Measurements from ENCODE around the gene C4orf36.

Gene C4orf36

DNA sequence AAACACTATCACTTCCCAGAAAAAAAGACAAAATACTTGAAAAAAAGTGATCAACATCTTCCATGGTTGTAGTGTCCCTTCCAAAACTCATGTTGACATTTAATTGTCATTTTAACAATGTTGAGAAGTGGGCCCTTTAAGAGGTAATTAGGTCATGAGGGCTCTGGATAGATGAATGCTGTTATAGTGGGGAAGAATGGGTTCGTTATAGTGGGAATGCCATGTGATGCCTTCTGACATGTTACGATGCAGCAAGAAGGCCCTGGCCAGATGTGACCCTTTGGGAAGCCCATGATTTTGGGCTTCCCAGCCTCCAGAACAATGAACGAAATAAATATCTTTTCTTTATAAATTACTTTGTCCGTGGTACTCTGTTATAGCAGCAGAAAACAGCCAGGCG, 39.0 kb downstream of the C4orf36 start:
- no peak for DNase-seq

DNA sequence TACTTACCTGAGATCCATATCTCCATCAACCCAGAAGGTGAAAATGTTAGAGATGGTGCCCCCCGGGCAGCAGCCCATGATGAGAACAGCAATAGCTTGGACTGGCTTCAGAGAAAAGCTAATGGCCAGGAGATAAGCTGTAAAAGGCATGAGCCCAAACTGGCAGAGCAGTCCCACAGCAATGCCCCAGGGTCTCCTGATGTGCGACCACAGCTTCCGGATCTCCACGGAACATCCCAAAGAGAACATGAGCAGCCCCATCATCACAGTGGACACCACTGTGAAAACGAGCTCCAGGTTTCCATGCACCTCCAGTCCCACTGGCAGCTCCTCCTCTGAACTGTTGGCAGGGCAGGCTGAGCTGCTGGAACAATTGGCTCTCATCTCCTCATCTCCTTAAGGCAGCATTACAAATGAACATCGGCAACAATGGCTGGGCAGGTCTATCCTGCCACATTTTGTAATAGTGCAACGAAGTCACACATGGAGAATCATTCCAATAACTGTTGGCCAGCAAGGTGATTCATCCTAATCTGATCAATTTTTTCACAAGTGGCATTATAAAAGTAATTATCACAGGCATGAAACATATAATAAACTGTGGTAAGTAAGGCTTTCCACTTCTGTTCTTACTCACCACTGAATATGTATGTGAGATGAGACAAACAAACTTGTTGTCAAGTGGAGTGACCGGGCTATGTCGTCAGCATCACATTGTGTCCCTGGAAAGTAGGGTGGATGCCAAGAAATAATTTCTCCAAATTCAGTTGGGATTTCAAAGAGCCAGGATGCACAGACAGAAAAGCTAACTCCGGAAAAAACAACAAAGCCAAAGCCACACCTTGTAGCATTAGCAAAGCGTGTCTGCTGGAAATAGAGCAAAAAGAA, 43.2 kb downstream of the C4orf36 start, which contains the start of gene SLC10A6:
TSS of gene SLC10A6 (minus strand) at position 653 of the 888 bp plus-strand sequence. CDS start at position 384, 269 bp downstream.
- DNase-seq: no peak

DNA sequence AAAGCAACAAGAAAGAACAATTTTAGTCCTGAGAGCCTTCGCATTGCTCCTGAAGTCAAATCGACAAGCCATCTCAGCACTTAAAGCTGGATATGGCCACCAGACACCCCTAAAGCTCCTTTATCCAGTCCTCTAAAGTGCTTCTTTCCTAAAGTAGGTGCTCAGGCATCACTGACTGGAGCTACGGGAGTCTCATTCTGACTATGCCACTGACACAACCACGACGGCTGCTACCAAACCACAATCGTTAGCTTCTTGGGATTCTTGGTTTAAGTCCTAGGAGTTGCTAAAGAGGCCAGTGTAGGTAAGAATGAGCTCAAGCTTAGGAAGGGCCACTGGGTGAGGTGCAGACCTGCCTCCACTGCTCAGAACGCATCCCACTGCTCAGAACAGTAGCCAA, 44.1 kb downstream of the C4orf36 start:
- DNase-seq: no peak

DNA sequence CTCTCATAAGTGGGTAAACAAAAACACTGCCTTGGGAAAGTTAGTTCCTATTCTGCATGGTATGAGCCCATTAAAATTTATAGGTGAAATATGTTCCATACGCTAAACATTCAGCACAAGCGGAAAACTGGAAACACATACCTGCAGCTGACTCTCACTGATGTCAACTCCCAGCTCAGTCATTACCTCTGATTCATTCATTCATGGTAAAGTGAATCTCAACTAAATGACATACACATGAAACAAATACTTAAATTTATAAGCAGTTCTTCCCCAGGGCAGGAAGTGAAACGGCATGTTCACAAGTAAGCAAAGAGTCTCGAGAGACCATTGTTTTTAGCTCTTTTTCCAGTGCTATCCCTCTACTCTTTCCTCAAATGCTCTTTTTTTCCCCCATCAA, 44.7 kb downstream of the C4orf36 start:
- no peak for DNase-seq

DNA sequence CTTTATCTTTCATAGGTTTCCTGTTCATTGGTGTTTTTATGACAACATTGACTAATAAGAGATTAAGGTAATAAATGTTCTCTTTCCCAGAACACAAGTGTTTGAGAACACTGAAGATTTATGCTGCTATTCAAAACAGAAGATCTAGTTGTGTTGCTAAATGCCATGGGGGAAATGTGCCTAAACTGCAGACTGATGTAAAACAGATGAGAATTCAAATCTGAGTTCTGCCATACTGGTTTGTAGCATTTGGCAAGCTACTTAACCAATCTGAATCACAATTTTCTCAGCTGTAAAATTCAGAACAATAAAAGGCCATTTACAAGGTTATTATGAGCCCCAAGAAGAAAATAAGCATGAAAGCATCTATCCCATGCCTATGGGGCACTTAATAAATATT, 45.3 kb downstream of the C4orf36 start:
- no peak for DNase-seq

DNA sequence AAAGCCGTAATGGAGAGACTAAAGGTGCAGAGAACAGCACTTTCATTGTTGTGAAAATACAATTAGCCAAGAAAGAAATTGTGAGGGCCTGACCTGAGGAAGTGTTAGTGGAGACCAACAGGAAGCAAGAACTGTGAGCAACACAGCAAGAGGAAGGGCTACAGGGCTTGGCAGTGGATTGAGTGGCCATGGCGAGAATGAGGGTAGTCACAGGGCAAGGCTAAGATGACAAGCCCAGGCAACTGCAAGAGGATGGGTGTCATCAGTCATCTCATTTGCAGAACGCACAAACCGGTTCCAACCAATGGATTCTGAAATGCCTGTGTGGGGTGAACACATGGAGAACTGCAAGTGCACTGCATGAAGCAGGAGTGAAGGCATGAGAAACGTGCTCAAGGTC, 46.6 kb downstream of the C4orf36 start:
- DNase-seq: no peak

DNA sequence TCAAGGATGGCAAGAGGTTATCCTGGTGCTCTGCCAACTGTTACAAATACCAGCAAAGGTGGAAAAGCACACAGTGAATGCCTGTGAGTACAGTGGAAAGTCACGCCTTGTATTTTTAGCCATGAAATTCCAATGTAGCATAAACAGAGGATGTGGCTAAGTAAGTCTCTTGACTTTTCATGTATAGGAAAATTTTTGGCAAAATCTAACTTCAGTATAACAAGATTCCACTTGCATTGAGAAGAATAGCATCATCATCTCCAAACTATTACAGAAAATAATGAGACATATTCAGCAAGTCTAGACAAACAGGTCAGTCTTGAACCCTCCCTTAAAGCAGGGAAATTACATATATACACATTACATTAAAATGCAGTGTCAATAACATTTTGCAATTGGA, 50.9 kb downstream of the C4orf36 start:
- no peak for DNase-seq

DNA sequence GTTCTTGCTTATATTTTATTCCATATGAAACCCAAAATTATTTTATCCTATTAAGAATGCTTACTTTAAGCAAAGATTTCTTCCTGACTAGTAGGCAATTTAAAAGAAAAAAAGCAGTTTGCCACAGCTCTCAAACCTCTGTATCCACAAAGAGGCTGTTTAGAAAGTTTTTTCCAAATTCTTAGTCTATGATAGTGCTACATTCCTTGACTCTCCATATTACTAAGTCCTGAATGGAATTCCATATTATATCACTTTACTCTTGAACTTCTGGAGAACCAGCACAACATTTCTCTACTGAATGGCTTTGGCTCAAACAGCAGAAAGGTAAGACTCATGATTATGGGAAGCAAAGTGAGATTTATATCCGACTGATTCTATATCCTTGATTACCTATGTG, 51.4 kb downstream of the C4orf36 start:
- no peak for DNase-seq

DNA sequence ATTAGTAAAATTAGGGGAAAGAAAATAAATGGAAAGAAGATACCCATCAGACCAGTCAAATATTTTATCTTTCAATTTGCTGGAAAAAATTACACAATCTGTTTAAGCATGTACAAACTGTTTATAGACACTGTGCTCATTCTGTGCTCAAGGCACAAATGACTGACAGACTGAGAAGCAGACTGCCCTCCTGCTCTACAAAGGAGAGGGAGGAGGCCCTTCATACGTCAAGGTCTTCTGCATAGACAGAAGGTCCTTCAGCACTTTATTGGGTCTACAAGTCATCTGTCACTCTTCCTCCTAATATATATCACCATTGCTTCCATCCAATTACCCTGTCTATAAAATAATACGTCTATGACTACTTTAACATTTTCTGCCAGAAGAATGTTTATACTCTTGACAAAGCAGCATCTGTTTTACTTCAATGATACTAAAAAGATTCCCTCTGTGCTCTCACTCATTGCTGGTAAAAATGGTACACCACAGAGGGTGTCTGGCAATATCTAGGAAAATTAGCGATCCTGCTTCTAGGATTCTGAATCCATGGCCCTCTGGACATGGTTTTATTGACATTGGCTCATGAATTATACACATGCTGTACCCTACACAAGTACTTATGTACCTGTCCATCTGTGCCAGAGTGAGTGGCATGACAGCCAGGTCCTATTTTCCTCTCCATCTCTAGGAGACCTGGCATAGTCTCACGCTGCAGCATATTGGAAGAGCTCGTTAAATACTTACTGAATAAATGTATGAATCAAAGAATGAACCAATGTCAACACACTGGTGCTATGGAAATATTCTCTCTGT, 54.3 kb downstream of the C4orf36 start:
- DNase-seq: peak; percentile 39

DNA sequence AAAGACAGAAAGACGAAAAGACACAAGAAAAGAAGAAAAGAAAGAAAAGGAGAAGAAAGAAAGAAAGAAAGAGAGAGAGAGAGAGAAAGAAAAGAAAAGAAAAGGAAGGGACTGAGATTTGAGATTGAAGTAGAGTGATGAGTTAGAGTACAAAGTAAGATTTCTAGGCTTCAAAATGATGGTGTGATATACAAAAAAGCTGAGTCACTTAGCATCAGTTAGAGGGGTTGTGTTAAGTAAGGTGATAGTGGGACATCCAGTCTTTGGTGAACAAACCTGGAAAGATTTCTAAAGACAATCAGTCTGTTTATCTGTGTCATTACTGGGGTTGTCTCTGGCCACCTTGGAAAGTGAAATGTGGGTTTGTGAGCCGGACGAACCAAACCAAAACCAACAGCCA, 56.5 kb downstream of the C4orf36 start:
- DNase-seq: no peak

DNA sequence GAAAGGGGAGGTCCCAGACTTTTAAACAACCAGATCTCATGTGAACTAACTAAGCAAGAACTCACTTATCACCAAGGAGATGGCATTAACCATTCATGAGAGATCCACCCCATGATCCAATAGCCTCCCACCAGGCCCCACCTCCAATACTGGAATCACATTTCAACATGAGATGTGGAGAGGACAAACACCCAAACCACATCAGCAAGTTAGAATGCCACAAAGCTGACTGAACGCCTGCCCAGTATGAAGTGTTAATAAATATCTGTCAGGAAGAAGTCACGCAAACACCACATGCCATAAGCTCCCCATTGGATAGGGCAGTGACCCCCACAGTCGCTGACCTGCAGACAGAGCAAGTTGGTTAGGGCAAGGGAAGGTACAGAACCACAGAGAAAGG, 57.3 kb downstream of the C4orf36 start:
- no peak for DNase-seq

DNA sequence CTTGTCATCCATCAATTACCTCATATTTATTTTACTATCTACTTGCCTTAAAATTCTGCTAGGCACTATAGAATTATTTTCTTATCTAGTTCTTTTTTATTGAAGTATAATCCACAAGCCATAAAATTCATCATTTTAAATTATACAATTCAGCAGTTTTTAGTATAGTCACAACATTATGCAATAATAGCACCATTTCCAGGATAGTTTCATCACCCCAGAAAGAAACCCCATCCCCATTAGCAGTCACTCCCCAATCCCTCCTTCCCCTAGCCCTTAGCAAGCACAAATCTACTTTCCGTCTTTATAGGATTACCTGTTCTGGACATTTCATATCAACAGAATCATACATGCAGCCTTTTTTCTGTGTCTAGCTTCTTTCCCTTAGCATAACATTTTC, 58.6 kb downstream of the C4orf36 start:
- DNase-seq: no peak

DNA sequence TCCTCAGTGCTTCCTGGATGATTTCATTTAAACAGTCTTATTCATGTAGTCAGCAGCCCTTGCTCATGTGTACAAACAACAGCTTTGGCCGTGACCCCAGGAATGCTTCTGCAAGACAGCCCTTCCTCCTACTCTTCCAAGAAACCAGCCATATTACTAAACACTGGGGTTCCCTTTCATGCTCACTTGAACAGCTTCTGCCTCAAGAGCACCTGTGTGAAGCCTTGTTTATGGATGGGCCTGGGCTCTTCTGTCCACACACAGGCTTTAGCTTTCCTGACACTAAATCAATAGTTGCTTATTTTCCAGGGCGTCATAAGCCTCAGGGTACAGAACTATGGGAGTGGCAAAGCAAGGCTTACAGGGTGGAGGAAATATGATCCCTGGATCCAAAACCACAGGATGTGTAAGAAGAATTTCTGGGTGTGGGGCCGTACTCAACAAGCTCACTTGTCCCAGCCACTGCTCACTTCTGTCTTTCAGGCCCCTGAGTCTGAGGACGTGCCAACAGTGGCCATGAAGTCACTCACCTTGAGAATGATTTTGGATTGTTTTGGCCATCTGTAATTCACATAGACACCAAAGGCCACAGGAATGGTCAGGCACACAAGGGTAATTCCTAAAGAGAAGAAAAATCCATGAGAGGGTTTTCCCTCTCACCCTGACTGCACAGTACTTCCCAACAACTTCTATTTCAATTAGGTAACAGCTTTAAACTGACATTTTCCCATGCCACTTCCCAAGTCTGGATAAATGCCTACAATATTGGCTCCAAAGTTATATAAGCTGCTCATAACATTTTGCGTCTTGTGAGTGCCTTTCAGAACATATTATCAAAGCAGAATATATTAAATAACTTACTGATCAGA, 60.7 kb downstream of the C4orf36 start:
- no peak for DNase-seq
